ENCODE data around the gene RAI14. TPM values are rescaled to one million over a fixed set of nuclear protein-coding genes. Genes with fewer than 3 reads are reported as not detected.
"Not testable (repeated sequence)": the region's sequence is repeated elsewhere in the genome, so short reads cannot be mapped to it uniquely, and the experiment has no call there.

RAI14 gene
- total and polyA plus RNA-seq, 7 experiments from 2014 or later = 0.32 to 0.98 (median 0.89) TPM; not detected in 4

DNA sequence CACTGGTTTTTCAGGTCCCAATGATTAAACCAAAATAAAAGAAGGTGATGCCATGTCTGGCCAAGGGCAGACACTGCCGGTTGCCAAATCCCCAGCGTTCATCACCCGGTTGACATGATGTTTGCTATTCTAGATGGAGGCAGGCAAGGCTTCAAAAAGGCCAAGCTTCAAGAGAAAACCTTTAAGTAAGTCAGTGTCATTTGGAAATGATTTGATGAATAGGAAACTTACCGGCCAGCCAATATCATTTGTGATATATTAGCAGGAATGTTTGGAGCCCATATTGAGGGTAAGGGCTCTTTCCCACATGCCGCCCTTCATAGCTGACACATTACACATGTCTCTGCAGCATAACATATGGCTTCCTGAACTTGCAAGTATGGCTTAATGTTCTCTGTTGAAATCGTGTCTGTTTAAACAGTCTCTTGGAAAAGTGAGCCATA is 93.3 kb downstream of the RAI14 start:
- Mint-ChIP-seq H3K27me3 (peaks cover 0 to 19% (median 10%) of the 10 kb centered on the region in 5 donors), H3K4me1 (no peaks in the 10 kb centered on the region), H3K36me3 (no peaks in the 10 kb centered on the region), H3K9me3 (peaks cover 0 to 6% (median 0%) of the 10 kb centered on the region in 11 donors), H3K4me3 (no peak overlapping the region), H3K27ac (no peak overlapping the region)
- Histone ChIP-seq H3K4me1 (ENCODE audit: control insufficient read depth in 2 of 2, insufficient read depth in 2 of 2, low read length in 2 of 2) (no peaks in the 10 kb centered on the region), H3K36me3 (ENCODE audit: control insufficient read depth in 2 of 3, insufficient read depth in 3 of 3, low read length in 3 of 3) (no peaks in the 10 kb centered on the region), H3K27me3 (ENCODE audit: control insufficient read depth in 2 of 2, insufficient read depth in 2 of 2, low read length in 2 of 2) (no peaks in the 10 kb centered on the region), H3K27ac (ENCODE audit: low read depth, low read length) (no peak overlapping the region), H3K9me3 (ENCODE audit: control insufficient read depth in 2 of 3, low read length in 3 of 3) (no peaks in the 10 kb centered on the region), H3K4me3 (ENCODE audit: low read length) (no peak overlapping the region)
- ATAC-seq (no peak), DNase-seq (no peak)
- POLR2A ChIA-PET = no interaction called here
- intact Hi-C loops (cut with micrococcal nuclease) = no loop called here
- CTCF ChIA-PET = interaction anchor here (0.5 kb wide), 1 partner anchor 29 kb away, joined by 5 read pairs; no protein-coding TSS in a partner anchor

DNA sequence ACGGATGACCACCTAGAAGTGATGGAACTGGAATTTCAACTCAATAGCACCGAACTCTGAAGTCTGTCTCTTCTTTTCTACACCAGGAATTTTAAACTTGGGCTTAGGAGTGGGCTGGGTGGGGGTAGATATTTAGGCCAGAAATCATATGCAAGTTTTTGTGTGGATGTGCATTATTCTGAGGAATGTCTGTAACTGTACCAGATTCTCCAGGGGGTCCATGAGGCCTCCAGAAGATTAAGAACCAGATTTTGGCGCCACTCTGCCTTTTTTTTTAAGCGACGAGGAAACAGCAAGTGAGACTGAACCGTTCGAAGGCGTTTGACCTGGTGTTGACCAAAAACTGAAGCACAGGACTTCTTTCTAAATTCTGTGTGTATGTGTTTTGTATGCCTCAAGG is 94.1 kb downstream of the RAI14 start:
- Mint-ChIP-seq H3K9me3 (peaks cover 0 to 6% (median 0%) of the 10 kb centered on the region in 11 donors), H3K36me3 (no peaks in the 10 kb centered on the region), H3K27ac (no peak overlapping the region), H3K4me3 (no peak overlapping the region), H3K4me1 (no peaks in the 10 kb centered on the region), H3K27me3 (peaks cover 0 to 23% (median 10%) of the 10 kb centered on the region in 5 donors)
- Histone ChIP-seq H3K27ac (ENCODE audit: low read depth, low read length) (no peak overlapping the region), H3K36me3 (ENCODE audit: control insufficient read depth in 2 of 3, insufficient read depth in 3 of 3, low read length in 3 of 3) (no peaks in the 10 kb centered on the region), H3K9me3 (ENCODE audit: control insufficient read depth in 2 of 3, low read length in 3 of 3) (no peaks in the 10 kb centered on the region), H3K4me3 (ENCODE audit: low read length) (no peak overlapping the region), H3K4me1 (ENCODE audit: control insufficient read depth in 2 of 2, insufficient read depth in 2 of 2, low read length in 2 of 2) (no peaks in the 10 kb centered on the region), H3K27me3 (ENCODE audit: control insufficient read depth in 2 of 2, insufficient read depth in 2 of 2, low read length in 2 of 2) (no peaks in the 10 kb centered on the region)
- ATAC-seq (no peak), DNase-seq (no peak)
- intact Hi-C loops (cut with micrococcal nuclease) = no loop called here
- ChIA-PET CTCF (no interaction called here), POLR2A (no interaction called here)

DNA sequence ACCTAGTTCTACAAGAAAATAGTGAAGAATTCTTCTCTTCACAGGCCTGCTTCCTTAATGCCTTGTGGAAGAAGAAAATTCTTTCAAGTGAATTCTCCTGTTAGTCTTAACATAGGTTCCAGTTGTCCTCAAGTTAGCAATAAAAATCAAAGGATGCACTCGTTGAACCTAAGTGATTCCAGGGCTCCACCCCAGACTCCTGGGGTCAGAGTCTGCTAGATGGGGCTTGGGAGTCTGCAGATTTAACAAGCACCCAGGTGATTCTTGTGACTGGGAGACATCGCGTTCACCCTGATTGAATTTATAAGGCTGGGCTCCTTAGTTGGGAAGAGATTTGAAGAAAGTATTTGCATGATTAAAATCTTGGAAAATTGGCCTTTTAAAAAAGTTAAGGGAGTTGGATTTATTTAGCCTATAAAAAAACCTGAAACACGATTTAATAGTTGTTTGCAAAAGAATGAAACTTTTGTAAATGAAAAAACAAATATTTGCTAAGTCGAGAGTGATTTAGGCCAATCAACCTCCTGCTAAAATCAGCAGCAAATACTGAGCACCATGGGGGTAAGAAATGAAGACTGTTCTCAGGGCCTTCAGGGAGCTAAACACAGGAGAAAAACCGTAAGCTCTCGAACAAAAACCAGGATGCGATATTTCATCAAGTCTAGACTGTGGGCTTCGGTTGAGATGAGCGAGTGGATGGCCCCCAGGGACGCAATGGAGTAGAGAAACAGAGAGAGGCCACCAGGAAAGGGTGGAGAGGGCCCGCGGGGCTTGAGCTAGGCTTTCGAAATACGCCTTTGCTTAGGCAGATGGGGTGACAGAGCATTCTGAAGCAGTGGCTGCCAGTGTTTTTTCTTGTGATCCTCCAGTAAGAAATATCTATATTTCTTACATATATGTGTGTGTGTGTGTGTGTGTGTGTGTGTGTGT is 95.9 kb downstream of the RAI14 start:
- DNase-seq (no peak), ATAC-seq (no peak)
- Mint-ChIP-seq H3K27me3 (peaks cover 0 to 18% (median 2%) of the 10 kb centered on the region in 5 donors), H3K36me3 (no peaks in the 10 kb centered on the region), H3K9me3 (peaks cover 0 to 2% (median 0%) of the 10 kb centered on the region in 11 donors), H3K4me1 (no peaks in the 10 kb centered on the region), H3K27ac (no peak overlapping the region), H3K4me3 (no peak overlapping the region)
- CTCF ChIA-PET = interaction anchor here (0.6 kb wide), 1 partner anchor 1887 kb away, joined by 3 read pairs; no protein-coding TSS in a partner anchor
- Histone ChIP-seq H3K27ac (ENCODE audit: low read depth, low read length) (no peak overlapping the region), H3K9me3 (ENCODE audit: control insufficient read depth in 2 of 3, low read length in 3 of 3) (no peaks in the 10 kb centered on the region), H3K4me1 (ENCODE audit: control insufficient read depth in 2 of 2, insufficient read depth in 2 of 2, low read length in 2 of 2) (no peaks in the 10 kb centered on the region), H3K27me3 (ENCODE audit: control insufficient read depth in 2 of 2, insufficient read depth in 2 of 2, low read length in 2 of 2) (no peaks in the 10 kb centered on the region), H3K4me3 (ENCODE audit: low read length) (no peak overlapping the region), H3K36me3 (ENCODE audit: control insufficient read depth in 2 of 3, insufficient read depth in 3 of 3, low read length in 3 of 3) (no peaks in the 10 kb centered on the region)
- POLR2A ChIA-PET = no interaction called here
- intact Hi-C loops (cut with micrococcal nuclease) = no loop called here

DNA sequence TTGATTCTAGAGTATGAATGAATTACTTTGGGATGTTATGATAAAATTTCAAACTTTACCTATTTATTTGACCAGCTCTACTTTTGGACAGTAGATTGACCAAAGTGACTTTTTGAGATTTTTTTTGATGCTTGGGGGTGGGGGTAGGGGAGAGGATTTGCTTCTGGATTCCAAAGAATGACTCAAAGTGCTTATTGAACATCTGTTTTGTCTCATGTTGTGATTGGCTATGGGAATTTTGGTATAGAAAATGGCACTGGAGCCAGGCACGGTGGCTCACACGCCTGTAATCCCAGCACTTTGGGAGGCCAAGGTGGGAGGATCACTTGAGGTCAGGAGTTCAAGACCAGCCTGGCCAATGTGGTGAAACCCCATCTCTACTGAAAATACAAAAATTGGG is 97.1 kb downstream of the RAI14 start:
- POLR2A ChIA-PET = interaction anchor here (0.6 kb wide), 1 partner anchor 1812 kb away, joined by 3 read pairs; no protein-coding TSS in a partner anchor

DNA sequence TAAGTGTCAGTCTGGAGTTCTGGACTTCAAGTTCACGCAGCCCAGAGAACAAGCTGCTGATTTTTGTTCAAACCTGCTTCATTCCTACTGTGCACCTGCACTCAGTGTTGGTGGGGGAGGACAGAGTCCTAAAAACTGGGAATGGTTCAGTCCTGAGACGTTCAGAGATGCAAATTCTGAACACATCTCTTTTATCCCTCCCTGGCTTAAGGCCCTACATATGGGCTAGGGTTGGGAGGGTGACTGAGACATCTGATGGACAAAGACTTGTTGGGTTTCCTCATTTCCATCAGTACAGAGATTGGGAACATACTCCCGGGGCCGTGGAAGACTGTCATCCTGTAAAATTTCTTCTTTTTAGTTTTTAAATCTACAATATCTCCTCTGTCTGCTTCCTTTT is 99.8 kb downstream of the RAI14 start:
- Mint-ChIP-seq H3K9me3 (peaks cover 0 to 4% (median 0%) of the 10 kb centered on the region in 11 donors), H3K4me3 (no peak overlapping the region), H3K36me3 (no peaks in the 10 kb centered on the region), H3K27ac (no peak overlapping the region), H3K4me1 (no peaks in the 10 kb centered on the region), H3K27me3 (peaks cover 0 to 16% (median 0%) of the 10 kb centered on the region in 5 donors)
- no peak overlapping the region for H3K27ac ChIP-seq (ENCODE audit: low read depth, low read length)
- POLR2A ChIA-PET = no interaction called here
- H3K36me3 ChIP-seq (ENCODE audit: control insufficient read depth in 2 of 3, insufficient read depth in 3 of 3, low read length in 3 of 3) = no peaks in the 10 kb centered on the region
- CTCF ChIA-PET = no interaction called here
- intact Hi-C loops (cut with micrococcal nuclease) = no loop called here
- no peaks in the 10 kb centered on the region for H3K4me1 ChIP-seq (ENCODE audit: control insufficient read depth in 2 of 2, insufficient read depth in 2 of 2, low read length in 2 of 2)
- H3K4me3 ChIP-seq (ENCODE audit: low read length) = no peak overlapping the region
- ATAC-seq (no peak), DNase-seq (no peak)
- no peaks in the 10 kb centered on the region for H3K9me3 ChIP-seq (ENCODE audit: control insufficient read depth in 2 of 3, low read length in 3 of 3)
- no peaks in the 10 kb centered on the region for H3K27me3 ChIP-seq (ENCODE audit: control insufficient read depth in 2 of 2, insufficient read depth in 2 of 2, low read length in 2 of 2)

More for the DNA sequence above, 97.1 kb downstream of the RAI14 start:
- peaks cover 0 to 16% (median 0%) of the 10 kb centered on the region in 5 donors for H3K27me3 Mint-ChIP-seq
- H3K4me1 ChIP-seq (ENCODE audit: control insufficient read depth in 2 of 2, insufficient read depth in 2 of 2, low read length in 2 of 2); H3K36me3 Mint-ChIP-seq; CTCF ChIA-PET; H3K27me3 ChIP-seq (ENCODE audit: control insufficient read depth in 2 of 2, insufficient read depth in 2 of 2, low read length in 2 of 2); intact Hi-C loops (cut with micrococcal nuclease); H3K4me1 Mint-ChIP-seq; ATAC-seq; H3K27ac ChIP-seq (ENCODE audit: low read depth, low read length); H3K27ac Mint-ChIP-seq; H3K4me3 ChIP-seq (ENCODE audit: low read length); DNase-seq; H3K4me3 Mint-ChIP-seq; H3K36me3 ChIP-seq (ENCODE audit: control insufficient read depth in 2 of 3, insufficient read depth in 3 of 3, low read length in 3 of 3); H3K9me3 Mint-ChIP-seq; H3K9me3 ChIP-seq (ENCODE audit: control insufficient read depth in 2 of 3, low read length in 3 of 3): not testable (repeated sequence)

DNA sequence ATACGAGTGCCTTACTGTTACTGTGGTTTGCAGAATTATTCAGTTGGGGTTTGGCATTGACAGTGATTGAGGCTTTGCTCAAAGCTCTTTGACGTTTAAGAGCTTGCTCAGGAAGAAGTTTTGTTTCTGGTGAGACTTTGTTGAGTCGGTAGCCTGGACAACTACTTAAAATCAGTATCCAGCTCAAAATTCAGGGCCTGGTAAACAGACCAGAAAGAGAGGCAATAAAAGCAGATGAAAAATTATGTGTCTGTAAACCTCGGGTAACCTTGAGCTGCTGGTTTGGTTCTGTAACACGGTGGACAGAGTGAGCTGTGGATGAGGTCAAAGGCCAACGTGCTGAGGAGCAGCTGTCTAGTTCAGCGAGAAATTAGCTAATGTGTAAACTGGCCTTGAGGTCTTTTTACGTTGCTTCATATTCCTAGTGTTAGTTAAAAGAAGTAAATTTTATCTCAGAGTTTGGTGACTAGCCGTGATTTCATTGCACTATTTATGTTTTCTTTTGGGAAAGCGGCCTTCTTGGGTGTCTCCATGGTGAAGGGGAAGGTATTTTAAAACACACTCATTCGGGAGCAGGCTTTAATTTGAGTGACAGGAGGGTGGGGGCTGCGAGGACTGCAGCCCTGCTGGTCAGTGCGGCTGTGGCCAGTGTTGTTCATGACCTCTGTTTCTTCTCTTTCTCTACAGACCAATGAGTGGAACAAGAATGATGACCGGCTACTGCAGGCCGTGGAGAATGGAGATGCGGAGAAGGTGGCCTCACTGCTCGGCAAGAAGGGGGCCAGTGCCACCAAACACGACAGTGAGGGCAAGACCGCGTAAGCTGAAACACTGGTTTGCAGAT is 100.9 kb downstream of the RAI14 start:
- Mint-ChIP-seq H3K4me1 (no peaks in the 10 kb centered on the region), H3K9me3 (peaks cover 0 to 2% (median 0%) of the 10 kb centered on the region in 11 donors), H3K36me3 (no peaks in the 10 kb centered on the region), H3K4me3 (no peak overlapping the region), H3K27me3 (peaks cover 0 to 16% (median 0%) of the 10 kb centered on the region in 5 donors), H3K27ac (no peak overlapping the region)
- intact Hi-C loops (cut with micrococcal nuclease) = no loop called here
- H3K9me3 ChIP-seq (ENCODE audit: control insufficient read depth in 2 of 3, low read length in 3 of 3) = no peaks in the 10 kb centered on the region
- H3K4me1 ChIP-seq (ENCODE audit: control insufficient read depth in 2 of 2, insufficient read depth in 2 of 2, low read length in 2 of 2) = no peaks in the 10 kb centered on the region
- H3K27ac ChIP-seq (ENCODE audit: low read depth, low read length) = no peak overlapping the region
- H3K4me3 ChIP-seq (ENCODE audit: low read length) = no peak overlapping the region
- POLR2A ChIA-PET = no interaction called here
- no peaks in the 10 kb centered on the region for H3K27me3 ChIP-seq (ENCODE audit: control insufficient read depth in 2 of 2, insufficient read depth in 2 of 2, low read length in 2 of 2)
- no peaks in the 10 kb centered on the region for H3K36me3 ChIP-seq (ENCODE audit: control insufficient read depth in 2 of 3, insufficient read depth in 3 of 3, low read length in 3 of 3)
- no peak for ATAC-seq
- CTCF ChIA-PET = no interaction called here
- no peak for DNase-seq
